ACHN (cell line): Measurements from ENCODE around the gene ANKEF1.

ENCODE experiments used
- DNase-seq: peaks from one replicate; pipeline ENCODE4 v3.0.0-alpha.2; 2015
- in situ Hi-C: cut with HindIII; loops from 2 replicates; pipeline ENCODE4 v1.10.0; 2017; ENCODE audit warnings: low sequenced_read_pairs, low pct_ligation_motif_present, low pct_unique_long_range_greater_than_20kb

The ANKEF1 gene

DNA sequence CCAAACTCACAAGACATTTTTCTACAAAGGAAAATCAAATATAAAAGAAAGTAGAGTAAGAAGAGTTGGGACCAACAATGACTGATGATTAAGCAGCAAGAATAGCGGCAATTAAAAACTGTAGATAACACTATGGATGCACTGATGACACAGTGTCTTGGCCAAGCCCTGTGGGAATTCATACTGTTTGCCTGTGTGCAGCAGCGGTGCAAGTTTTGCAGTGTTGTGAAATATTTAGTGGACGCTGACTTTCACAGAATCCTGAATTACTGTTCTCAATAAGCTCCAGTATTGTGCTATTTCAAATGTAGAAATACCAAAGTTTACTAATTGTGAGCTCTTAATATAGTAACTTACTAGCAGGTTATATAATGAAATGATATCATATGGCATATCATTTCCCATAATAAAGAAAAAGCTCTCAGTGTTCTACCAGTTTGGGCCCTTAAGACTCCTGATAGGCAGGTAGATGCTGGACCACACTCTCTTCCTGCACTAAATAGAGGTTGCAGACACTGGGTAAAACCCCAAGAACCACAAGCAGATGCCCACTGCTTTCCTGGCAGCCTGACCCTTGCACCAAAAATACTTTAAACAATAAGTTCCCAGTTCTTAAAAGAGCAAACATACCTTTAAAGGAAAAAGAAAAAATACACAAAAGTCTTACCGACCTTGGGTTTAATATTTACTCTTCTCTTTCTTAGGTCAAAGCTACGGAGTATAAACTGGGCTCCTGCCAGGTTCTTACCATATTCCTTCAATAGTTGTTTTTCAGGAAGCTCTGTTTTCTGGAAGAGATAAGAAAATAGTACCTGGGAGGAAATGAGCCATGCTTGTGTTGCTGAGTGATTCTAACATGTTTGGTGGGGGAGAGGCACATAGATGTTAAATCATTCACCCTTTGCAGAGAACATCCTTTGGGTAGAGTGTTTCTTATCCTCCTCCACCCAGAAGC lies 41.6 kb downstream of the ANKEF1 start:
- in situ Hi-C loops = no loop called here
- no peak for DNase-seq

DNA sequence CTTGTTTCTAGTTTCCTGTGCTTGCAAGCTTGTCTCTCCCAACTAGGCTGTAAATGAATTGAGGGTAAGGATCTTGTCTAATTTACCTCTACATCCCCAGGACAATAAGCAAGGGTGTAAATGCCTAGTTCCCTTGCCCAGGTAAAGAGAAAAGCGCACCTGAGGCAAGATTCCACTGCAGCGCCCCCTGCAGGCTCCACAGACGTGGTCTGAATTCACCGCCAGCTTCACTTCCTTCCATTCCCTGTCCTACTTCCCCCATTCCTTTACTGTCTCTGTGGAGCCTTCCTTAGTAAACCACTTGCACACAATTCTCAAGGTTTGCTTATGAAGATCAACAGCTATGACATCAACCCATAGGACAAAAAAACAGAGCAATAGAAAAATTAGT lies 42.3 kb downstream of the ANKEF1 start:
- DNase-seq = no peak
- in situ Hi-C loops = no loop called here

DNA sequence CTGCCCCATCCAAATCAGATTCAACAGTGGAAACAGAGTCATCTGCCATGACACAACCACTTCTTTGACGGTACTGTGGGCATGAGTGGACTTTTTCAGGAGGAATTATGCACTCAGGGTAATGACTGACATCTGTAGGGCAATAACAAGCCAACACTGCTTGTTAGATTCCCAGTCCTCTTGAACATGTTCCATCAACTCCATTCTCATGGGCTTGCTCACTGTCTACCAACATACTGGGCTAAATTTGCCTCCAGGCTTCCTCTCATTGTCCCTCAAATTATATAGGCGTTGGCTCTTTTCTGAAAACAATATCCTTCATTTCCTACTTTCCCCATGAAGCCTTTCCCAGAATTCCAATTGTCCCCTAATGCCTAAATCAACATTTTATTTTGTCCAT lies 43.1 kb downstream of the ANKEF1 start:
- no peak for DNase-seq
- in situ Hi-C loops = no loop called here

DNA sequence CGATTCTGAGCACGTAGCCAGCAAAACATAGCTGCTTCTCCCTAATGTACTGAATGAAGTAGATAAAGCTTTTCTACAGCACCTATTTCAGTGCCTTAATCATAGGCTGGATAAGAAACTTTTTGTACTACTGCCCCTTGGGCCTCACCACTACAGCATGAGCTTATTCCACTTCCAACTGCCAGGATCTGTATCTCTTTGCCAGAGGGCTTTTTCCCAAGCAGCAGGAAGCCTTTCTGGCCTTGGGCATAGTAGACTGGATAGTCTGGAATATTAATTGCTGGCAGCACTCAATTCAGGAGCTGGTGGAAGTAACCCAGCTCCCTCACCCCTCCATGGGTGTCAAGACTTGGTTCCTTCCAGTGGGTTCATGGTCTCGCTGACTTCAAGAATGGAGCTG lies 43.6 kb downstream of the ANKEF1 start:
- DNase-seq = no peak
- in situ Hi-C loops = no loop called here

DNA sequence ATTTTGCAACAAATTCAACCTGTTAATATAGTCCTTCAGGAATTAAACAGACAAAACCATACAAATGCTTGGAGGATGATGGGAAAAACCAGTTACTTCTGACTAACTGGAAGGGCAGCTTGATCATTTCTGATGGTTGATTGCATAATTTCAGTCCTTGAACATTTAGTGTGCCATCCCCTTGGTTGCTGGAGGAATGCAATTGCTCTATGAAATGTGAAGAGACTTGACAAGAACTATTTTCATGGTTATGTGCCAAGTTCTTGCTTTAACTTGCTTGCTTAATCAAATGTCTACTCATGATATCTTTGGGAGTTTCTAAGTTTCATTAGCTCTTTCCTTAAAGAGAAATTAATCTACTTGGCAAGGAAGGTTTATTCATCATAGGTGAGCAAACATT lies 45.2 kb downstream of the ANKEF1 start:
- DNase-seq = no peak
- in situ Hi-C loops = no loop called here

DNA sequence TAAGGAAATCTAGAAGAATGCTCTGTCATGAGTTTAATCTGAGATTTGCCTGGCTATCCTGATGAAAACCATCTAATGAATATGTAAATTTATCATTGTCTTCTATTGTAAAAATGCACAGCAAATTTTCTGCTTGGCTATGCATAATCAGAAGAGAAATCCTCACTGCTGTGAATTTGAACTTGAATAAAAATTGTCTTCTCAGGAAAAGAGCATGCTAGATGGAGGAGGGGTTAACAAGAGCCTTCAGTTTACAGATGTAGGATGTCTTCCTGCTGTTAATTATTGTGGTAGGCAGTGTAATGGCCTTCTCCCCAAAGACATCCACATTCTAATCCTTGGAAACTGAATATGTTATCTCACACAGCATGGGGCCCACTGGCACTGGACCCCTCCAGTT lies 45.8 kb downstream of the ANKEF1 start:
- no peak for DNase-seq
- in situ Hi-C loops = no loop called here

DNA sequence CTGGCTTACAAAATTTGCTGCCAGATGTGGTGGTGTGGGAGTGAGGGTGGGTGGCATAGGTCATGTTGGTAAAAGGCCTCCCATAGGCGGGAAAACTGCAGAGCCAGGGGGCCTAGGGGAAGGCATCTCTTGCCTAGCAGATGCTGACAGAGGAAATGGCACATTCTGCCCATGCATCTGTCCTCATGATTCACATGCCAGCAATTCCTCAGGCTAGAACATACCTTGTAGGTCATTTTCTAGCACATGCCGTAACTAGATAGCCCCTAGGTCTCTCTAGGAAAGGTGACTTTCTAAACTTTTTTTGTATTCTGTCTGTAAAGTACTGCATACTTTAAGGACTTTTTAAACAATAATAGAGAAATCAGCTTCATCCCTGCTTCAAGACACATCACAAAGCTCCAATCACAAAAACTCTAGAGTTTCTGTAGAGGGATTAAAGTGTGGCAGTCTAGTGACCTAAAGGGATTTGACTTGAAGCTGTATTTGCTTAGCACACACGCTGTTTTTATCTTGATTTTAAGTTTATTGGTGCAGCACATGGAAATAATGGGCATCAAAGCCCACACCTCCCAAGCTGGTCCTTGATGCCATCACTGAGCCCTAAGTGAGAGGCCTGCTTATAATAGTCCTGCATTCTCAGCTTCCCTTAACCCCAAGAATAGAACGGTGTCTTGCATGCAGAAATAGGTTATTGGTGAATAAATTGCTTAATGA lies 55.2 kb downstream of the ANKEF1 start:
- in situ Hi-C loops = no loop called here
- no peak for DNase-seq

DNA sequence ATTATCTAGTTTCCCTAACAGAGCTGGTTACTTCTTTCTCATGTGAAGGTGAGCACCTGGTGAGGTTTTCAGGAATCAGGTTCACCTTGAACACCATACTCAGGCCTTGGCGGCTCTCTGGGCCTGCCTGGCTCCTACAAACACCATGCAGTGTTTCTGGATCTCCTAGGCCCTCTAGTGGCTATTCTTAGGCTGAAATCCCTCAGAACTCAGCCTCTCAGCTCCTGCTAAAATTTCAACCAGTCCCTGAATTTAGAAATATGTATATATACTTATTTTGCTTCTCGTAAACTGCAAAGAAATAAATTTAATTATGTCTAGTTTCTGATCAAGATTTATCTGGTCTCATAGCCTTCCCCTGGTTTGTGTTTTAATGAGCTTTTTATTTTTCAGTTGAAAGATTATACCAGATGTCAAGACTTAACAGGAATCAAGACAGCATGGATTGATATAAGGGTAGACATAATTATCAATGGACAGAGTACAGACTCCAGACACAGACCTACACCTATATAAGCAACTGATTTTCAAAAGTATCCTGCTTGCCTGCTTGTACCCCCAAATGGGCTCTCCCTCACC lies 55.9 kb downstream of the ANKEF1 start:
- DNase-seq = peak; percentile 42
- in situ Hi-C loops = no loop called here

DNA sequence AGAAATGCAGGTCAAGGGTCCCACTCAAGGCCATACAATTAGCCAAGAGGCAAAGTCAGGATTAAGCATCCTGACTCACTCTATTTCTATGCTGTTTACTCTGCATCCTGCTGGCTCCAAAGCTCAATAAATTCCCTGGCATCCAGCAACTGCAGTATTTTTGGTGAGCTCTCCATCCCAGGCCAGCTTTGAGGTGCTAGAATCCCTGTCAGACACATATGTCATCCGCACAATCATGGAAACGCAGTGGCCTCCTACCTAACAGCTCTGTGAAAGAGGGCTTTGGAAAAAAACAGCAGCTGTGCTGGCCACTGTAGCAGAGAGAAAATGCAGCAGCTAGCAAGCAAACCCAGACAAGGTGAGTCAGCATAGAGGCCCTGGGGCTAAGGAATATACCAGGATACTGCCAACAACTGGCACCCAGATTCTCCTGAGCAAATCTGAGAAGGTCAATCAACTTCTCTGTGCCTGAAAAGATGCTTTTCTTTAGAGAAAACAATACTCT lies 58.4 kb downstream of the ANKEF1 start:
- DNase-seq = no peak
- in situ Hi-C loops = no loop called here

DNA sequence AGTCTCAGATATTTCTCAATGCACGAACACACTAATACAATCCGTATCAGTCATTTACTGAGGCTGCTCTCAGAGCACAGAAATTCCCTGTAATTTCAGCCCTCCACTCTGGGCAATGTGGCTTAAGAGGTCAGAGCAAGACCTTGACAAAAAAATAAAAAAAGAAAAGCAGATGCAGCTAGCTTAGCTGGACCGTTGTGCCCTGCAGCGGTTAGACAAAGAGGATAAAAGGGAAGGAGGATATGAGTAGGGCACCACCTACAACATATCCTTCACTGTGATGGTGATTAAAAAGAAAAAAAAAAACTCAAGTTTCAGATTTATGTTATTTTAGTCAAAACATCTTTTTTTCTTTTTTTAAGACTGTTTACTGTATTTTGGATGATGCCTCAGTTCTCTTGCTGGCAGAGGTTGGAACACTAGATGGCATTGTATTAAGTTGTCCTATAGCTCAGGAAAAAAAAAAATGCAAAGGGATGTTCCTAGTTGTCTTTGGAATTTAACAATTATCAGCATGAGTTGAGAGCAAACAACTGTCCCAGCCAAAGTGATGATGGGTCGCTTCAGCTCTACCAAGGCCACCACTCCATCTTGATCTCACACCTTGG lies 59.9 kb downstream of the ANKEF1 start:
- DNase-seq = no peak
- in situ Hi-C loops = no loop called here

DNA sequence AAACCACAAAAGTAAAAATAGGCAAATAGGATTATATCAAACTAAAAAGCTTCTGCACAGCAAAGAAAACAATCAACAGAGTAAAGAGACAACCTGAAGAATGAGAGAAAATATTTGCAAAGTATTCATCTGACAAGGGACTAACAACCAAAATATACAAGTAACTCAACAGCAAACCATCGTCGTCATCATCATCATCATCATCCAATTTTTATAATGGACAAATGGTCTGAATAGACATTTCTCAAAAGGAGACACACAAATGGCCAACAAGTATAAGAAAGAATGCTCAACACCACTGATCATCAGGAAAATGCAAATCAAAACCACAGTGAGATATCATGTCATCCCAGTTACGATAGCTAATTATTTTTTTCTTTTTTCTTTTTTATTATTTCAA lies 62.0 kb downstream of the ANKEF1 start:
- in situ Hi-C loops = no loop called here
- DNase-seq = no peak

DNA sequence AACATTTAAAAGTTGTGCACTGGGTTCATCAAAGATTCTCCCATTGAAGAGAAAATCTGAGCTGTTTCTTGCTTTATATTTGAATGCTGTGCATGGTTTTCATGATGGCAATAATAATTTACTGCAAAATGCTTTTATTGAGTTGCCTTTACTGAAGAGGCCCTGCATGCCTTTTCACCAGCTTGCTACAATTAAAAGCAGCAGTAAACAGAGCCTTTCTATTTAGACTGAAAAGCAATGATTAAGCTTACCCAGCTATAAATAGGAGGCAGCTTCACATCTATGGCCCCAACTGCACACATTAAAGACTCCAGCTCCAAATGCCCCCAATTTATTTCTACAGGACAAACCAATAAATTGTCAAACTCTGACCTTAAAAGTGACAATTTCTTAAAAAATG lies 70.3 kb downstream of the ANKEF1 start:
- in situ Hi-C loops = no loop called here
- DNase-seq = no peak
